SK-N-SH (cell line): Measurements from ENCODE around the gene ERP29. TPM values are rescaled to one million over a fixed set of nuclear protein-coding genes. Genes with fewer than 3 reads are reported as not detected.

ENCODE experiments used
- CTCF ChIA-PET: fragments of 300-600, 350-600 bp; formaldehyde crosslinking; extraction: SDS; loops from one replicate; lab custom pipeline; 2021; lab: Yijun Ruan, JAX
- POLR2A ChIA-PET: fragments of 350-600 bp; sonication (Branson Sonifier 250); formaldehyde crosslinking; extraction: SDS; loops from one replicate; lab custom pipeline; 2020; ENCODE audit warnings: antibody characterized with exemption, inconsistent platforms; lab: Yijun Ruan, JAX
- DNase-seq: peaks from one replicate; pipeline ENCODE4 v3.0.0; 2012
- H2AFZ ChIP-seq: fragments of 200-600 bp; sonication (generic); 2 replicates; pipeline ENCODE4 v1.8.1; 2016; ENCODE audit warnings: antibody characterized with exemption, mild to moderate bottlenecking, low read depth
- H3F3A ChIP-seq: fragments of 200-600 bp; sonication (generic); replicated peaks from 2 replicates; pipeline ENCODE3; 2016; ENCODE audit warnings: antibody characterized with exemption, mild to moderate bottlenecking; ENCODE audit not compliant: insufficient read depth
- H3K27ac ChIP-seq, 2 experiments: fragments of 200-500 bp in 1 of 2; fragments of 200-600 bp in 1 of 2; sonication (Bioruptor generic) in 1 of 2; sonication (generic), shearing (Covaris generic) in 1 of 2; 2 replicates each; pipeline versions ENCODE4 v1.5.1 to v1.6.1; 2014 to 2016; ENCODE audit warnings: low read depth in 2 of 2, inconsistent platforms in 1 of 2, low read length in 1 of 2, mild to moderate bottlenecking in 1 of 2, mixed read lengths in 1 of 2
- H3K27me3 ChIP-seq: fragments of 200-600 bp; sonication (generic), shearing (Covaris generic); 2 replicates; pipeline ENCODE4 v1.6.1; 2016; ENCODE audit warnings: mixed run types; ENCODE audit not compliant: insufficient read depth
- H3K36me3 ChIP-seq, 2 experiments: fragments of 200-500 bp in 1 of 2; fragments of 200-600 bp in 1 of 2; sonication (Bioruptor generic) in 1 of 2; sonication (generic) in 1 of 2; replicated peaks in 1 of 2; 2 replicates each; pipeline versions ENCODE3 to v1.5.1; 2014 to 2016; ENCODE audit warnings: low read length in 1 of 2, mild to moderate bottlenecking in 1 of 2; ENCODE audit not compliant: insufficient read depth in 2 of 2, control insufficient read depth in 1 of 2
- H3K4me1 ChIP-seq, 2 experiments: fragments of 200-500 bp in 1 of 2; fragments of 200-600 bp in 1 of 2; sonication (Bioruptor generic) in 1 of 2; sonication (generic), shearing (Covaris generic) in 1 of 2; 2 replicates each; pipeline versions ENCODE4 v1.5.1 to v1.6.1; 2014 to 2016; ENCODE audit warnings: low read depth in 1 of 2, low read length in 1 of 2, mixed run types in 1 of 2; ENCODE audit not compliant: insufficient read depth in 2 of 2, control insufficient read depth in 1 of 2
- H3K4me2 ChIP-seq: fragments of 200-600 bp; sonication (generic), shearing (Covaris generic); 2 replicates; pipeline ENCODE4 v1.6.1; 2017; ENCODE audit warnings: mixed run types
- H3K4me3 ChIP-seq, 2 experiments: fragments of 200-500 bp in 1 of 2; fragments of 200-600 bp in 1 of 2; sonication (Bioruptor generic) in 1 of 2; sonication (generic), shearing (Covaris generic) in 1 of 2; 2 replicates each; pipeline versions ENCODE4 v1.5.1 to v1.8.1; 2014 to 2016; ENCODE audit warnings: low read depth in 2 of 2, inconsistent platforms in 1 of 2, low read length in 1 of 2, mild to moderate bottlenecking in 1 of 2, mixed read lengths in 1 of 2, moderate library complexity in 1 of 2
- H3K79me2 ChIP-seq: fragments of 200-600 bp; sonication (generic); 2 replicates; pipeline ENCODE4 v1.8.1; 2017; ENCODE audit warnings: mild to moderate bottlenecking; ENCODE audit not compliant: insufficient read depth
- H3K9ac ChIP-seq: fragments of 200-600 bp; sonication (generic); 2 replicates; pipeline ENCODE4 v1.6.1; 2017; ENCODE audit warnings: mixed run types
- H3K9me2 ChIP-seq: fragments of 200-600 bp; sonication (generic); 2 replicates; pipeline ENCODE4 v1.6.1; 2017; ENCODE audit warnings: mixed run types
- H3K9me3 ChIP-seq: fragments of 200-600 bp; sonication (generic); 2 replicates; pipeline ENCODE4 v1.6.1; 2017; ENCODE audit warnings: mixed run types, mild to moderate bottlenecking, moderate library complexity
- H4K20me1 ChIP-seq: fragments of 200-600 bp; sonication (generic); 2 replicates; pipeline ENCODE4 v1.6.1; 2017; ENCODE audit warnings: mild to moderate bottlenecking, mixed run types; ENCODE audit not compliant: insufficient read depth
- CHD2 ChIP-seq: fragments of 150-350 bp; IDR thresholded peaks from 2 replicates; pipeline ENCODE4 v1.6.1; 2018; ENCODE audit warnings: low read length; ENCODE audit not compliant: partially characterized antibody
- CTCF ChIP-seq: fragments of 200-600 bp; sonication (generic); IDR thresholded peaks from 2 replicates; pipeline ENCODE4 v1.6.1; 2017; ENCODE audit warnings: antibody characterized with exemption, mild to moderate bottlenecking, moderate library complexity
- EZH2phosphoT487 ChIP-seq: fragments of 200-600 bp; sonication (generic); IDR thresholded peaks from 2 replicates; pipeline ENCODE4 v1.6.1; 2017; ENCODE audit warnings: low read depth, mixed run types, mild to moderate bottlenecking, antibody characterized with exemption, moderate library complexity, borderline replicate concordance
- FOSL2 ChIP-seq: IDR thresholded peaks from 2 replicates; pipeline ENCODE4 v1.4.0; 2012; ENCODE audit warnings: low read depth, mild to moderate bottlenecking, moderate library complexity, borderline replicate concordance
- FOXJ3 ChIP-seq: sonication (generic); formaldehyde crosslinking; IDR thresholded peaks from 2 replicates; pipeline ENCODE4 v1.5.1; 2020; ENCODE audit warnings: mild to moderate bottlenecking, missing genetic modification reagents
- JUND ChIP-seq: IDR thresholded peaks from 2 replicates; pipeline ENCODE4 v1.4.0; 2012
- MEF2A ChIP-seq: IDR thresholded peaks from 2 replicates; pipeline ENCODE4 v1.4.0; 2012; ENCODE audit warnings: low read depth, borderline replicate concordance
- MXI1 ChIP-seq: IDR thresholded peaks from 2 replicates; pipeline ENCODE4 v1.6.1; 2012; ENCODE audit warnings: mild to moderate bottlenecking, low read depth, low read length, improper control_type of control experiment
- NFIC ChIP-seq: IDR thresholded peaks from 2 replicates; pipeline ENCODE4 v1.4.0; 2012; ENCODE audit warnings: borderline replicate concordance
- POLR2AphosphoS5 ChIP-seq: IDR thresholded peaks from 2 replicates; pipeline ENCODE4 v1.6.1; 2012; ENCODE audit warnings: low read depth, low read length
- REST ChIP-seq: IDR thresholded peaks from 2 replicates; pipeline ENCODE4 v1.6.1; 2012; ENCODE audit warnings: mild to moderate bottlenecking, low read depth, low read length, moderate library complexity
- RFX5 ChIP-seq: IDR thresholded peaks from 2 replicates; pipeline ENCODE4 v1.6.1; 2012; ENCODE audit warnings: mild to moderate bottlenecking, improper control_type of control experiment, low read length
- RXRA ChIP-seq: IDR thresholded peaks from 2 replicates; pipeline ENCODE4 v1.4.0; 2012; ENCODE audit warnings: low read depth, mild to moderate bottlenecking, borderline replicate concordance
- SIN3A ChIP-seq: IDR thresholded peaks from 2 replicates; pipeline ENCODE4 v1.6.1; 2012; ENCODE audit warnings: low read depth, mild to moderate bottlenecking, low read length, moderate library complexity, borderline replicate concordance
- SMC3 ChIP-seq: IDR thresholded peaks from 2 replicates; pipeline ENCODE4 v1.6.1; 2012; ENCODE audit warnings: low read depth, low read length, improper control_type of control experiment
- TAF1 ChIP-seq: IDR thresholded peaks from 2 replicates; pipeline ENCODE4 v1.6.1; 2012; ENCODE audit warnings: low read depth, mild to moderate bottlenecking, low read length, moderate library complexity, borderline replicate concordance
- TCF12 ChIP-seq: IDR thresholded peaks from 2 replicates; pipeline ENCODE4 v1.4.0; 2012
- ZBTB33 ChIP-seq: IDR thresholded peaks from 2 replicates; pipeline ENCODE4 v1.4.0; 2012; ENCODE audit warnings: low read depth, borderline replicate concordance
- WGBS: methylation state at CpG from one replicate; pipeline ENCODE4 v1.1.6; 2017; ENCODE audit warnings: low lambda C conversion rate; 5-methylcytosine and 5-hydroxymethylcytosine counted together
- polyA plus RNA-seq, 3 experiments: library from polyadenylated mRNA; depleted of rRNA; stranded (reverse); fragments of >200 nt; gene quantifications; 2 replicates each; pipeline ENCODE4 v1.2.3, GENCODE V29; 2012
- TF ChIP-seq, protein P1 (sequence below): fragments of 150-350 bp; IDR thresholded peaks from 2 replicates; pipeline ENCODE4 v1.6.1; 2017; ENCODE audit warnings: antibody characterized with exemption, low read length, low read depth, borderline replicate concordance
- TF ChIP-seq, protein P2 (sequence below): IDR thresholded peaks from 2 replicates; pipeline ENCODE4; 2012

Gene ERP29
- polyA plus RNA-seq, 1 of the 3 experiments (the other 2 are of a cell fraction) = 177 TPM

GRCh38 chr12:112023759-112024396 lies 10.7 kb downstream of the ERP29 start:
- peaks cover 3 to 8% of the 10 kb centered on the region in 2 experiments; a peak in 3 of 4 replicates for H3K4me1 ChIP-seq
- no peak overlapping the region for H3K9ac ChIP-seq
- H4K20me1 ChIP-seq = peaks cover 14% of the 10 kb centered on the region
- no peak overlapping the region for H3K4me2 ChIP-seq
- no peaks in the 10 kb centered on the region for H3K9me2 ChIP-seq
- no peak overlapping the region for H3K4me3 ChIP-seq
- ChIA-PET CTCF (interaction anchor here (1.4 kb wide), 1 partner anchor 10 kb away, joined by 7 read pairs; the partner anchor contains the start of genes ERP29 and TMEM116), POLR2A (interaction anchor here (1.2 kb wide), 1 partner anchor 10 kb away, joined by 3 read pairs; no protein-coding TSS in a partner anchor)
- no peak for DNase-seq
- no peaks in the 10 kb centered on the region for H3K9me3 ChIP-seq
- peaks cover 56 to 59% of the 10 kb centered on the region in 2 experiments for H3K36me3 ChIP-seq
- H3K79me2 ChIP-seq = peaks cover 36% of the 10 kb centered on the region
- TF ChIP-seq TCF12 (no peak), REST (no peak), MEF2A (no peak), CHD2 (no peak), TAF1 (no peak), SMC3 (no peak), RFX5 (no peak), SIN3A (no peak), CTCF (no peak), RXRA (no peak), NFIC (no peak), JUND (no peak), EZH2phosphoT487 (no peak), ZBTB33 (no peak), FOSL2 (no peak), MXI1 (no peak), FOXJ3 (no peak), POLR2AphosphoS5 (no peak)
- TF ChIP-seq, protein P1, sequence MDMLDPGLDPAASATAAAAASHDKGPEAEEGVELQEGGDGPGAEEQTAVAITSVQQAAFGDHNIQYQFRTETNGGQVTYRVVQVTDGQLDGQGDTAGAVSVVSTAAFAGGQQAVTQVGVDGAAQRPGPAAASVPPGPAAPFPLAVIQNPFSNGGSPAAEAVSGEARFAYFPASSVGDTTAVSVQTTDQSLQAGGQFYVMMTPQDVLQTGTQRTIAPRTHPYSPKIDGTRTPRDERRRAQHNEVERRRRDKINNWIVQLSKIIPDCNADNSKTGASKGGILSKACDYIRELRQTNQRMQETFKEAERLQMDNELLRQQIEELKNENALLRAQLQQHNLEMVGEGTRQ = no peak
- TF ChIP-seq, protein P2, sequence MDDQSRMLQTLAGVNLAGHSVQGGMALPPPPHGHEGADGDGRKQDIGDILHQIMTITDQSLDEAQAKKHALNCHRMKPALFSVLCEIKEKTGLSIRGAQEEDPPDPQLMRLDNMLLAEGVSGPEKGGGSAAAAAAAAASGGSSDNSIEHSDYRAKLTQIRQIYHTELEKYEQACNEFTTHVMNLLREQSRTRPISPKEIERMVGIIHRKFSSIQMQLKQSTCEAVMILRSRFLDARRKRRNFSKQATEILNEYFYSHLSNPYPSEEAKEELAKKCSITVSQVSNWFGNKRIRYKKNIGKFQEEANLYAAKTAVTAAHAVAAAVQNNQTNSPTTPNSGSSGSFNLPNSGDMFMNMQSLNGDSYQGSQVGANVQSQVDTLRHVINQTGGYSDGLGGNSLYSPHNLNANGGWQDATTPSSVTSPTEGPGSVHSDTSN = no peak
- no peaks in the 10 kb centered on the region for H3K27me3 ChIP-seq
- WGBS = 94% methylated on average over 4 of the region's 4 CpGs
- H2AFZ ChIP-seq = no peak overlapping the region
- peaks cover 34% of the 10 kb centered on the region for H3F3A ChIP-seq
- H3K27ac ChIP-seq = no peak overlapping the region
